ENCODE data around the gene ST8SIA5.

DNA sequence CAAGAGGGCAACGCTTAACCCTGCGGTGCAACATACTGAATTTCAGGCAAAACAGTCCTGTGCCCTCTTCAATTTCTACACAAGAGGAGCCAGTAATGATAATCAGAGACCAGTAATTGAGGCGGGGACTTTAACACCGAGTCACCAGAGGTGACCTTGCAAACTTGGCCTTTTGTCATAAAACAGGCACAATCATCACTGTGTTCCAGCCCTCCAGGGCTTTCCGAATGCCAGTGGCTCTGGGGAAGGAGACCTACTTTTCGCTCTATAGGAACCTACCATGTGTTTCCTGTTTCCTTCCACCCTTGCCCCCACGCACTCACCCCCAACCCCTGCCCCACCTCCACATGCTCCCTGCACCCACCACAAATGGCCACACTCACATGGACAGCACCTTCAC, 52.7 kb downstream of the ST8SIA5 start:
- TF ChIP-seq, protein P1, sequence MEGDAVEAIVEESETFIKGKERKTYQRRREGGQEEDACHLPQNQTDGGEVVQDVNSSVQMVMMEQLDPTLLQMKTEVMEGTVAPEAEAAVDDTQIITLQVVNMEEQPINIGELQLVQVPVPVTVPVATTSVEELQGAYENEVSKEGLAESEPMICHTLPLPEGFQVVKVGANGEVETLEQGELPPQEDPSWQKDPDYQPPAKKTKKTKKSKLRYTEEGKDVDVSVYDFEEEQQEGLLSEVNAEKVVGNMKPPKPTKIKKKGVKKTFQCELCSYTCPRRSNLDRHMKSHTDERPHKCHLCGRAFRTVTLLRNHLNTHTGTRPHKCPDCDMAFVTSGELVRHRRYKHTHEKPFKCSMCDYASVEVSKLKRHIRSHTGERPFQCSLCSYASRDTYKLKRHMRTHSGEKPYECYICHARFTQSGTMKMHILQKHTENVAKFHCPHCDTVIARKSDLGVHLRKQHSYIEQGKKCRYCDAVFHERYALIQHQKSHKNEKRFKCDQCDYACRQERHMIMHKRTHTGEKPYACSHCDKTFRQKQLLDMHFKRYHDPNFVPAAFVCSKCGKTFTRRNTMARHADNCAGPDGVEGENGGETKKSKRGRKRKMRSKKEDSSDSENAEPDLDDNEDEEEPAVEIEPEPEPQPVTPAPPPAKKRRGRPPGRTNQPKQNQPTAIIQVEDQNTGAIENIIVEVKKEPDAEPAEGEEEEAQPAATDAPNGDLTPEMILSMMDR (conservative IDR thresholded peaks at IDR 0.05; ENCODE audit: low read depth, low read length) = no peak
- TF ChIP-seq MAFK (IDR thresholded peaks at IDR 0.05; ENCODE audit: low read depth, low read length) = no peak
- TF ChIP-seq RFX5 (IDR thresholded peaks at IDR 0.05; ENCODE audit: low read depth, low read length) = no peak
- no peak for TF ChIP-seq POLR2A (IDR thresholded peaks at IDR 0.05; ENCODE audit: low read depth, low read length)
- TF ChIP-seq RAD21 (IDR thresholded peaks at IDR 0.05; ENCODE audit: low read length) = no peak
- no peak for TF ChIP-seq CEBPB (IDR thresholded peaks at IDR 0.05; ENCODE audit: low read depth, low read length)
- TF ChIP-seq BHLHE40 (IDR thresholded peaks at IDR 0.05; ENCODE audit: low read depth, low read length) = no peak
- TF ChIP-seq SMC3 (IDR thresholded peaks at IDR 0.05; ENCODE audit: low read depth, low read length) = no peak
- TF ChIP-seq CHD1 (IDR thresholded peaks at IDR 0.05; ENCODE audit: low read depth, low read length) = no peak
- TF ChIP-seq MAZ (IDR thresholded peaks at IDR 0.05; ENCODE audit: borderline replicate concordance, low read depth, low read length) = no peak
- TF ChIP-seq, protein P2, sequence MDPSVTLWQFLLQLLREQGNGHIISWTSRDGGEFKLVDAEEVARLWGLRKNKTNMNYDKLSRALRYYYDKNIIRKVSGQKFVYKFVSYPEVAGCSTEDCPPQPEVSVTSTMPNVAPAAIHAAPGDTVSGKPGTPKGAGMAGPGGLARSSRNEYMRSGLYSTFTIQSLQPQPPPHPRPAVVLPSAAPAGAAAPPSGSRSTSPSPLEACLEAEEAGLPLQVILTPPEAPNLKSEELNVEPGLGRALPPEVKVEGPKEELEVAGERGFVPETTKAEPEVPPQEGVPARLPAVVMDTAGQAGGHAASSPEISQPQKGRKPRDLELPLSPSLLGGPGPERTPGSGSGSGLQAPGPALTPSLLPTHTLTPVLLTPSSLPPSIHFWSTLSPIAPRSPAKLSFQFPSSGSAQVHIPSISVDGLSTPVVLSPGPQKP (IDR thresholded peaks at IDR 0.05; ENCODE audit: borderline replicate concordance, low read depth, low read length) = no peak
- no peak for TF ChIP-seq FOS (IDR thresholded peaks at IDR 0.05; ENCODE audit: low read depth, low read length)
